ENCODE results near the gene GCG. TPM values are rescaled to one million over a fixed set of nuclear protein-coding genes. Genes with fewer than 3 reads are reported as not detected.

The GCG gene
- total RNA-seq, 1 experiment from 2014 or later, result not detected

GRCh38 chr2:162184821-162185450, 32.9 kb upstream of the GCG start:
- DNase-seq (ENCODE audit: unreplicated experiment), result no peak
- intact Hi-C loops (cut with micrococcal nuclease), result no loop called here
- Mint-ChIP-seq H3K4me1 (ENCODE audit: insufficient read depth, unreplicated experiment) (no peaks in the 10 kb centered on the region), H3K36me3 (ENCODE audit: insufficient read depth, unreplicated experiment) (peaks cover 17% of the 10 kb centered on the region), H3K27me3 (ENCODE audit: insufficient read depth, unreplicated experiment) (no peaks in the 10 kb centered on the region), H3K27ac (ENCODE audit: low read depth, unreplicated experiment) (no peak overlapping the region), H3K4me3 (ENCODE audit: unreplicated experiment) (no peak overlapping the region), H3K9me3 (ENCODE audit: unreplicated experiment) (no peaks in the 10 kb centered on the region)
- no TSS peak for BruUV-seq (replicated peaks)
- CTCF ChIA-PET, result interaction anchor here (0.5 to 0.6 kb wide), 2 partner anchors 114 to 743 kb away, joined by 3 to 5 read pairs; no protein-coding TSS in a partner anchor
- TF ChIP-seq CTCF (IDR thresholded peaks at IDR 0.05; ENCODE audit: unreplicated experiment), result no peak
- POLR2A ChIA-PET, result no interaction called here

- intact Hi-C loops (cut with micrococcal nuclease), result no loop called here
- ChIA-PET POLR2A (no interaction called here), CTCF (no interaction called here)
- H3K27me3 Mint-ChIP-seq (ENCODE audit: insufficient read depth, unreplicated experiment), result no peaks in the 10 kb centered on the region
- DNase-seq (ENCODE audit: unreplicated experiment), result no peak
- TF ChIP-seq CTCF (IDR thresholded peaks at IDR 0.05; ENCODE audit: unreplicated experiment), result no peak
- H3K4me3 Mint-ChIP-seq (ENCODE audit: unreplicated experiment), result no peak overlapping the region
- H3K9me3 Mint-ChIP-seq (ENCODE audit: unreplicated experiment), result no peaks in the 10 kb centered on the region
- no TSS peak for BruUV-seq (replicated peaks)
- no peak overlapping the region for H3K27ac Mint-ChIP-seq (ENCODE audit: low read depth, unreplicated experiment)
- H3K36me3 Mint-ChIP-seq (ENCODE audit: insufficient read depth, unreplicated experiment), result peaks cover 17% of the 10 kb centered on the region
- no peaks in the 10 kb centered on the region for H3K4me1 Mint-ChIP-seq (ENCODE audit: insufficient read depth, unreplicated experiment)
These were observed 32.3 kb upstream of the GCG start for GRCh38 chr2:162184359-162184758.

- intact Hi-C loops (cut with micrococcal nuclease), result no loop called here
- H3K9me3 Mint-ChIP-seq (ENCODE audit: unreplicated experiment), result no peaks in the 10 kb centered on the region
- H3K36me3 Mint-ChIP-seq (ENCODE audit: insufficient read depth, unreplicated experiment), result peaks cover 17% of the 10 kb centered on the region
- no peaks in the 10 kb centered on the region for H3K27me3 Mint-ChIP-seq (ENCODE audit: insufficient read depth, unreplicated experiment)
- no peaks in the 10 kb centered on the region for H3K4me1 Mint-ChIP-seq (ENCODE audit: insufficient read depth, unreplicated experiment)
- no peak for DNase-seq (ENCODE audit: unreplicated experiment)
- ChIA-PET POLR2A (no interaction called here), CTCF (interaction anchor here (1.4 kb wide), 1 partner anchor 29 kb away, joined by 3 read pairs; no protein-coding TSS in a partner anchor)
- TF ChIP-seq CTCF (IDR thresholded peaks at IDR 0.05; ENCODE audit: unreplicated experiment), result no peak
- no TSS peak for BruUV-seq (replicated peaks)
- H3K4me3 Mint-ChIP-seq (ENCODE audit: unreplicated experiment), result no peak overlapping the region
- H3K27ac Mint-ChIP-seq (ENCODE audit: low read depth, unreplicated experiment), result no peak overlapping the region
These were observed 30.3 kb upstream of the GCG start for GRCh38 chr2:162182395-162182794.

GRCh38 chr2:162177301-162177700, 25.3 kb upstream of the GCG start:
- H3K4me1 Mint-ChIP-seq (ENCODE audit: insufficient read depth, unreplicated experiment), result no peaks in the 10 kb centered on the region
- ChIA-PET POLR2A (no interaction called here), CTCF (no interaction called here)
- TF ChIP-seq CTCF (IDR thresholded peaks at IDR 0.05; ENCODE audit: unreplicated experiment), result no peak
- no TSS peak for BruUV-seq (replicated peaks)
- H3K9me3 Mint-ChIP-seq (ENCODE audit: unreplicated experiment), result no peaks in the 10 kb centered on the region
- no peak overlapping the region for H3K27ac Mint-ChIP-seq (ENCODE audit: low read depth, unreplicated experiment)
- peaks cover 6% of the 10 kb centered on the region for H3K36me3 Mint-ChIP-seq (ENCODE audit: insufficient read depth, unreplicated experiment)
- H3K4me3 Mint-ChIP-seq (ENCODE audit: unreplicated experiment), result no peak overlapping the region
- no peaks in the 10 kb centered on the region for H3K27me3 Mint-ChIP-seq (ENCODE audit: insufficient read depth, unreplicated experiment)
- intact Hi-C loops (cut with micrococcal nuclease), result no loop called here
- no peak for DNase-seq (ENCODE audit: unreplicated experiment)

Data from MCF 10A (cell line).